ENCODE measurements around the gene RGS6. TPM values are rescaled to one million over a fixed set of nuclear protein-coding genes. Genes with fewer than 3 reads are reported as not detected.

RGS6 gene
- total RNA-seq, 1 donor from 2014 or later = 2.5 TPM

DNA sequence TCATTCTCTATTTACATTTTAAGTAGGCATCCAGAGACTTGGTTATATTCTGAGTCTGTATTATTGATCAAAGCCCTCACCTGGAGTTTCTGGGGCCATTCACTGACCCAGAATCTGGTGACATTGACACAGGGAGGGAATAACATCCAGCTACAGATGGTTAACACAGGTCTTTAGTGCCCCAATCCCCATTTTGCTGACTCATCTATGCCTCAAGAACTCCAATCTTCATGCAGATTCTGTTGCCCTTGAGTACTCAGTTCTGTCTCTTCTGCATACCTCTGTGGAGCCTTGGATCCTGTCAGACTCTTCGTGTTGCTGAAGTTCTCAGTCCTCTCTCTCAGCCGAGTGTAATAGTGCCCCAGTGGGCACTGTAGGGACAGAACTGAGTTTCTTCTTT lies 208.9 kb downstream of the RGS6 start:
- no peak for DNase-seq
- H3K9me3 Mint-ChIP-seq = peaks cover 4% of the 10 kb centered on the region
- H3K4me3 Mint-ChIP-seq = no peak overlapping the region
- intact Hi-C loops (cut with micrococcal nuclease) = no loop called here
- H3K27me3 Mint-ChIP-seq = peaks cover 4% of the 10 kb centered on the region
- no peaks in the 10 kb centered on the region for H3K36me3 Mint-ChIP-seq (ENCODE audit: low read depth)
- no peak overlapping the region for H3K27ac Mint-ChIP-seq
- no peaks in the 10 kb centered on the region for H3K4me1 Mint-ChIP-seq

DNA sequence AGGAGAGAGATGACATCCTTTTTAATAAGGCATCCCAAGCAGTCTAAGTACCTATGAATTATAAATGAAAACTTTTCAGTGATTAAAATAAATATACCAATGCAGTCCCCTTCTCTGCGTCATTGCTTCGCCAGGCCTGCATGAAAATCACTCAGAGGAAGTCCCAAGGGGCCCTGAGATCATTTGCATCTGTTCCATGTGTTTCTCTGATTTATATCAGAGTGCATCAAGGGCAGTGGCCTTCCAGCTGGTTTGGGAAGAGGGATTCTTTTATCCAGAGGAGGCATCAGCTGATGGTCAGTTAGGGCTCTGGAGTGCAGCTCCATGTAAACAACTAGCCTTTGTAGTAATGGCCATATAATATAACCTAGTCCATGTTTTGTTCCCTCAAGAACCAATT lies 210.1 kb downstream of the RGS6 start:
- H3K4me1 Mint-ChIP-seq = no peaks in the 10 kb centered on the region
- peaks cover 4% of the 10 kb centered on the region for H3K9me3 Mint-ChIP-seq
- intact Hi-C loops (cut with micrococcal nuclease) = no loop called here
- DNase-seq = no peak
- H3K27ac Mint-ChIP-seq = no peak overlapping the region
- H3K27me3 Mint-ChIP-seq = peaks cover 4% of the 10 kb centered on the region
- no peak overlapping the region for H3K4me3 Mint-ChIP-seq
- no peaks in the 10 kb centered on the region for H3K36me3 Mint-ChIP-seq (ENCODE audit: low read depth)

DNA sequence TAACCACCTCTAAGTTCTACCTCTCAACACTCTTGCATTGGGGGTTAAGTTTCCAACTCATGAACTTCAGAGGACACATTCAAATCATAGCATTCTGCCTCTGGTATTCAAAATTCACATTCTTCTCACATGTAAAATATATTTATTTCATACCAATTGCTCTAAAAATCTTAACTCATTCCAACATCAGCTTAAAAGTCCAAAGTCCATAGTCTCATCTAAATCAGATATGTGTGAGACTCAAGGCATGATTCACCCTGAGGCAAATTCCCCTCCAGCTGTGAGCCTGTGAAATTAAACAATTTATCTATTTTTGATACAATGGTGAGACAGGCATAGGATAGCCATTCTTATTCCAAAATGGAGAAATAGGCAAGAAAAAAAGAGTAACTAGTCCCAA lies 214.0 kb downstream of the RGS6 start:
- no peaks in the 10 kb centered on the region for H3K36me3 Mint-ChIP-seq (ENCODE audit: low read depth)
- no peak for DNase-seq

DNA sequence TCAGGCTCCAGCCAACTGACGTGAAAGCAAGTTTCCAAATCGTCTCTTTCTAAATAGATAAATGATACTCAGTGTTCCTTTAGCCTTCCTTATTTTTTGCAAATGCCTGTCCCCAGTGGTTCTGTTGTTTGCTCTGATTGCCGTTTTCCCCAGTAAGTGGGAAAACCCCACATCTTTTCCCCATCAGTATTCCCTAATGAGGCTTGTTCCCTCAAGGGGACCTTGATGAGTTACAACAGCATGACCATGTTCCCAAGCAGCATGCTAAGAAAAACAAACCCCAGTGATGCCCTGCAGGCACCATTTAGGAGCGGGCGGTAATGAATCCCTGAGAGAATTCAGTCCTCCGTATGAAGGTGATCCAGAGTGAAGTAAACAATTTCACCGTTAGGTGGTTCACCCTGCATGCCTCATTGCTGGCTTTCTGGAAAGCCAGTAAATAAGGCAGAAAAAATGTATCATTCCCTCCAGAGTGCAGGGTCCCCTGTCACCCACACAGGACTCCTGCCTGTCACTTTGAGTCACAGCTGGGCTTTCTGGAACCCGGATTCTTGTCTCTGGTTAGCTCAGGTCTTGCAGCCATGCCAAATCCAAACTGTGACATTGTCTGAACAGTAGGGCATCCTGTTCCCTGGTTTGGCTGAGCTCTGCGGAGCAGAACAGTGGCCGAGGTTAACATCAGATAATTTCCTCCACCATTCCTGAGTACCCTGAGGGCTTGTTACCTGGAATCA lies 222.6 kb downstream of the RGS6 start:
- DNase-seq = no peak
- H3K27ac Mint-ChIP-seq = no peak overlapping the region
- H3K4me3 Mint-ChIP-seq = no peak overlapping the region
- no peaks in the 10 kb centered on the region for H3K36me3 Mint-ChIP-seq (ENCODE audit: low read depth)
- intact Hi-C loops (cut with micrococcal nuclease) = no loop called here
- H3K9me3 Mint-ChIP-seq = peaks cover 4% of the 10 kb centered on the region
- H3K27me3 Mint-ChIP-seq = no peaks in the 10 kb centered on the region
- peaks cover 2% of the 10 kb centered on the region for H3K4me1 Mint-ChIP-seq

More for the DNA sequence above, 214.0 kb downstream of the RGS6 start:
- intact Hi-C loops (cut with micrococcal nuclease) = no loop called here
- H3K4me3 Mint-ChIP-seq = no peak overlapping the region
- no peaks in the 10 kb centered on the region for H3K4me1 Mint-ChIP-seq
- H3K27ac Mint-ChIP-seq = no peak overlapping the region
- peaks cover 4% of the 10 kb centered on the region for H3K27me3 Mint-ChIP-seq
- H3K9me3 Mint-ChIP-seq = peaks cover 3% of the 10 kb centered on the region

DNA sequence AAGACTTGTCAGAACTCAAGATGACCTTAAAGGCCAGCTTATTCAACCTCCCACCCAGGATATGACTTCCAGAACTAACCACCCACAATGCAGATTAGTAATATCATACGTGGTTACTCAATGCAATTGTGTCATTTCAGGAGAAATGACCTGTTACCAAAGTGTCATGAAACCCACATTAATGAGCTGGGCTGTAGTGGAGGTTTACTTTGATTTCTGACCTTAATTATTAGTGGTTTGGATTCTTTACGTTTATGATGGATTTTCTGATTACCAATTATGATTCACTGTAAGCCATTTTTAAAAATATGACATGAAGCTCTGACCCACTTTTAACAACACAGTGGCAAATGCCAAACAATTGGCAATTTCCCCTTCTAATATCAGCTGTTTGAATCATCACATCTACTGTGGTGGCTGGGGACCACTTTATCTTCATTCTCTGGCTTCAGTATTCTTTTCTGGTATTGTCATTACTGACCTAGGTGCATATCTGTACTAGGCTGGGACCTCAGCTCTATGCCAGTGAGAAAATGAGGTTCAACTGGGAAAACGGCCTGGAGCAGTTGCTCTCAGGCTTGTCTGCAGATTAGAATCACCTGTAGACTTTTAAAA lies 223.3 kb downstream of the RGS6 start:
- intact Hi-C loops (cut with micrococcal nuclease) = no loop called here
- Mint-ChIP-seq H3K9me3 (peaks cover 4% of the 10 kb centered on the region), H3K36me3 (ENCODE audit: low read depth) (no peaks in the 10 kb centered on the region), H3K27ac (no peak overlapping the region), H3K27me3 (no peaks in the 10 kb centered on the region), H3K4me1 (peaks cover 2% of the 10 kb centered on the region), H3K4me3 (no peak overlapping the region)
- DNase-seq = no peak

DNA sequence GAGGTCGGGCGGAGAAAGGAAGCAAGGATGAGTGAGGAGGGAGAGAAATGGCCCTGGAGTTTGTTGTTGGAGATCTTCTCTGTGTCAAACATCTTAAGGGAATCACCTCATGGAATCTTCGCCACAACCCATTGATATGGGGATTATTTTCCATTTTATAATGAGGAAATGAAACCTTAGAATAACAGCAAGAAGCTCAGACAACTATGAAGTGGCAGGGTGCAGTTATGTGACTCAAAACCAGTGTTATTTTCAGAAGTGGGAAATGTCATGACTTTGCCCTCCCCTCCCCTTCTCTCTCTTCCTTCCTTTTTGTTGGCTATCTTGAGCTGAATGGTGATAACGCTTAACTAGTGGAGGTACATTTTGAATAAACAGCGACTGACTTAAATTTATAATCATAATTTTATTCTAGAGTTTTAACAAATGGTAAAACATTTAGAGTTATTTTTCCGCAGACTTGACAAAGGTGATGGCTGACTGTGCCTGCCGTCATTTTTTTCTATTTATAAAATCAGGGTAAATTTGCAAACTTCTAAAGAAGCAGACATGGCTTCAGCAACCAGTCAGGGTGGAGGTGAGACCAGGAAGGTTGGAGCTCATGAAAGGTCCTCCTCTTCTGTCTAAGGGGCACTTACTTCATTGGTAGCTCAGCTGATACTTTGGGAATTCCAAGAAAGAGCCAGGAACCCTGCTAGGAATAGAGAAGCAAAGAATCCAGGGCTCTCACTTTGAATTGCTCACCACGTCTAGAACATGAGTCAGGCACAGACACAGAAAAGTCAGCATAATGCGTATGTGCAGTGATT lies 232.4 kb downstream of the RGS6 start:
- Mint-ChIP-seq H3K27ac (no peak overlapping the region), H3K4me3 (no peak overlapping the region), H3K4me1 (peaks cover 2% of the 10 kb centered on the region), H3K9me3 (no peaks in the 10 kb centered on the region), H3K27me3 (peaks cover 3% of the 10 kb centered on the region), H3K36me3 (ENCODE audit: low read depth) (no peaks in the 10 kb centered on the region)
- no peak for DNase-seq
- intact Hi-C loops (cut with micrococcal nuclease) = no loop called here

DNA sequence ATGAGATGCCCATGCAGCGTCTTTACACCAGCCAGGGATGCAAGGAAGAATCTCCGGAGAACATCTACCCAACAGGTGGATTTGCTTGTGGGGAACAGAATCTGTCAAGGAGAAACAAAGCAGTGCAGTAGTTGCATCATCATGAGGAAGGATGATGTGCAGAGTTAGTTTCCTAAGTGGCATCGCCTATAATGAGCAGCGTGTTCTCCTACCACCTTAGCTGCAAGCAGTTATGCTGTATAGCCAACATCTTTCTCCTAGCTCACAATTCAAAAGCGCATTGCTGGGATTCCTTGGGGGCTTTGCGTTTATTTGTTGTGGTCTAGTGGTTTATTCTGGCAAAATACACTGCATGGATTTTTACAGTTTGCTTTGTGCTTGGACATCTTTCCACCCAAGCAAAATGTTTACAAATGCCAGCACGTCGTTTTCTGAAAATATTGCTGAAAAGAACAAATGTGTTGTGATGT lies 233.0 kb downstream of the RGS6 start:
- no peak overlapping the region for H3K27ac Mint-ChIP-seq
- H3K4me3 Mint-ChIP-seq = no peak overlapping the region
- intact Hi-C loops (cut with micrococcal nuclease) = no loop called here
- no peaks in the 10 kb centered on the region for H3K9me3 Mint-ChIP-seq
- H3K36me3 Mint-ChIP-seq (ENCODE audit: low read depth) = no peaks in the 10 kb centered on the region
- H3K4me1 Mint-ChIP-seq = peaks cover 2% of the 10 kb centered on the region
- DNase-seq = no peak
- peaks cover 3% of the 10 kb centered on the region for H3K27me3 Mint-ChIP-seq

DNA sequence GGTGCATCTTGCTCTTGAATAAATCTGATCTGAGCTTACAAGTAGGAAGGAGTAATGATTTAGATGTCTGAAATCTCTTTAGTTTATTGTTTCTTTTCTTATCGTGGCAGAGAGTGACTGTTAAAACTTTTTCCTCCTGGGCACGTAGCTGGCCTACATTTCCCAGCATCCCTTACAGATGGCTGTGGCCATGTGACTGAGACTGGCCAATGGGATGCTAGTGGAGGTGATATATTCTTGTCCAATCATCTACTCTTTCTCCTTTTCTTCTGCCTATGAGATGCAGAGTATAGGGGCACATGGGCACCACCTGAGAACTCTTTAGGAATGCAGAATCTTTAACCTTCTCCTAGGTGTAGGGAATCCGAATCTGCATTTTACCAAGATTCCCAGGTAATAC lies 237.3 kb downstream of the RGS6 start:
- DNase-seq = no peak
- intact Hi-C loops (cut with micrococcal nuclease) = no loop called here
- H3K27me3 Mint-ChIP-seq = peaks cover 9% of the 10 kb centered on the region
- H3K4me1 Mint-ChIP-seq = peaks cover under 1% of the 10 kb centered on the region
- H3K27ac Mint-ChIP-seq = no peak overlapping the region
- no peaks in the 10 kb centered on the region for H3K9me3 Mint-ChIP-seq
- no peaks in the 10 kb centered on the region for H3K36me3 Mint-ChIP-seq (ENCODE audit: low read depth)
- H3K4me3 Mint-ChIP-seq = no peak overlapping the region

DNA sequence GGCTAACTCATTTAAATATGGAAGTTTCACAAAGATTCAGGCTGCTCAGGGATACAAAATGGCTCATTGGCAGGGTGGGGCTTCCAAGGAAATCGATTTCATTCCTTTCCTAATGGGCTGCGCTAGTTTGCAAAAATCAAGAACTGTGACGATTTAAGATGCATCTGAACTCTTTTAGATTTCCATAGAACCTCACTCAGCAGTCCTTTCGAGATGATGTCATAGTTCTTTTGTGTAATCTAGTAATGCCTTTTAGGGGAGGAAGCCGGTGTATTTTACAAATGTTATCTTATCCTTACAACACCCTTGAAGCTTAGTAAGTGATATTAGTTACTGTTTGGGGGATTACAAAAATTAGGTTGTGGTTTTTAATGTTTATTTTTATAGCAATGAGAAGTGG lies 239.8 kb downstream of the RGS6 start:
- intact Hi-C loops (cut with micrococcal nuclease) = no loop called here
- Mint-ChIP-seq H3K9me3 (no peaks in the 10 kb centered on the region), H3K4me3 (no peak overlapping the region), H3K27me3 (peaks cover 9% of the 10 kb centered on the region), H3K4me1 (no peaks in the 10 kb centered on the region), H3K36me3 (ENCODE audit: low read depth) (no peaks in the 10 kb centered on the region), H3K27ac (no peak overlapping the region)
- no peak for DNase-seq

DNA sequence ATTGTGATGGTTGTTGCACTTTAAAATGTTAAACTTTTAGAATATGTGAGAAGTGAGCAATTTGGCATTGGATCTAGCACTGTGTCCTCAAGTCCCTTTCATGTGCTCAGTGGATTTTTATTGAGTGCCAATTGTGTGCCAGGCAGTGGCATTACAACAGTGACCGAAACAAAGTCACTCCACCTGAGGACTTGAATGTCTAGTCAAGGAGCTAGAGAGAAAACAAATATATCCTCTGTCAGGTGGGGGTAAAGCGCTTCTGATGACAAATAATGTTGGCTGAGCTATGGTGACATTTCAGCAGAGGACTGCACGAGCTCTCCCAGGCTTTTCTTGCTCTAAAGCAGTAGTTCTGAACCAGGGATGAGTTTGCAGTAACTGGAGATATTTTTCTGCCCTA lies 240.4 kb downstream of the RGS6 start:
- H3K27me3 Mint-ChIP-seq = peaks cover 9% of the 10 kb centered on the region
- no peaks in the 10 kb centered on the region for H3K9me3 Mint-ChIP-seq
- no peaks in the 10 kb centered on the region for H3K36me3 Mint-ChIP-seq (ENCODE audit: low read depth)
- intact Hi-C loops (cut with micrococcal nuclease) = no loop called here
- H3K4me1 Mint-ChIP-seq = no peaks in the 10 kb centered on the region
- H3K27ac Mint-ChIP-seq = no peak overlapping the region
- DNase-seq = no peak
- H3K4me3 Mint-ChIP-seq = no peak overlapping the region

DNA sequence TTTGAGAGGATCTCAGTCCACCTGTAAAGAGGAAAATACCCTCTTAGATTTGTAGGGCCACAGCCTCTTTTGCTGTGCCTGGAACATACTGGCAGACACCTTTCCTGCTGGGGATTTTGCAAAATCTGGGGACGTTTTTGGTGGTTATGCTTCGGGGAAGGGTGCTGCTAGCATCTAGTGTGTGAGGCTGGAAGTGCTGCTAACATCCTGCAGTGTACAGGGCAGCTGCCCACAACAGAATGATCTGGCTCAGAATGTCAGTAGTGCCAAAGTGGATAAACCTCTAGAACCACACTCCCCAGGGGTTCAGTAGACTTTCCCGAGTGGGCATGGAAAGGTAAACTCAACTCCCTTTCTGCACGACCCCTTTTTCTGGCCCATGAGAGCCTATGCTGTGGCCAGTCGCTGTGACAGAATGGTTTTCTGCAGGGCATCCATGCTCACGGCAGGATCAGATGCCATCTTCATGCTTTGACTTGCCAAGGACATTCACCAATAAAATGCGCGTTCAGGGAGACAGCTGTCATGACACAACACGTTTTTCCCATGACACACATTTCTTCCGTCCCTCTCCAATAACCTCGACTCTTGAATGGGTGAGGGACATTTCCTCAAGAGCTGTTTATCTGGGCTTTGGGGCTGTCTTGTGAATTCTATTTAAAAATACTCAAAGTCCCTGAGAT lies 240.9 kb downstream of the RGS6 start:
- Mint-ChIP-seq H3K9me3 (peaks cover under 1% of the 10 kb centered on the region), H3K27ac (no peak overlapping the region), H3K4me3 (no peak overlapping the region), H3K36me3 (ENCODE audit: low read depth) (no peaks in the 10 kb centered on the region), H3K27me3 (peaks cover 9% of the 10 kb centered on the region), H3K4me1 (no peaks in the 10 kb centered on the region)
- no peak for DNase-seq
- intact Hi-C loops (cut with micrococcal nuclease) = no loop called here

DNA sequence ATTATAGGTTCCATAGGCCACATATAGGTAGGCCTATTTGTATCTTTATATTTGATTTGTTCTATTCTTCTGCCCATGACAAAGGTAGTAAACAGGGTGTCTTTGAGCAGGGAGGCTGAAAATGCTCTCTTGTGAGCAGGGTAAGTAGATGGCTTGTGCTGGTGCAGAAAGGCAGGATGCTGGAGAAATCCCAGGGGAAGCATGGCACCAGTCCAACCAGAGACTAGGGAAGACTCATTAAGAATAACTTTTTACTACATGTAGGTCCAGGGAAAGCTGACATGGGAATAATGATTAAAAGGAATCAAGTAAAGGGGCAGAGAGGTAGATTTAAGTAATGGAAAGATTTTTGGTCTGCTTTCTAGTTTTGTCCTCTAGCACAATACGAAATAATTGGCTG lies 245.0 kb downstream of the RGS6 start:
- no peaks in the 10 kb centered on the region for H3K4me1 Mint-ChIP-seq
- intact Hi-C loops (cut with micrococcal nuclease) = no loop called here
- no peak overlapping the region for H3K27ac Mint-ChIP-seq
- H3K9me3 Mint-ChIP-seq = peaks cover 10% of the 10 kb centered on the region
- no peaks in the 10 kb centered on the region for H3K36me3 Mint-ChIP-seq (ENCODE audit: low read depth)
- no peak for DNase-seq
- peaks cover 2% of the 10 kb centered on the region for H3K27me3 Mint-ChIP-seq
- H3K4me3 Mint-ChIP-seq = no peak overlapping the region

DNA sequence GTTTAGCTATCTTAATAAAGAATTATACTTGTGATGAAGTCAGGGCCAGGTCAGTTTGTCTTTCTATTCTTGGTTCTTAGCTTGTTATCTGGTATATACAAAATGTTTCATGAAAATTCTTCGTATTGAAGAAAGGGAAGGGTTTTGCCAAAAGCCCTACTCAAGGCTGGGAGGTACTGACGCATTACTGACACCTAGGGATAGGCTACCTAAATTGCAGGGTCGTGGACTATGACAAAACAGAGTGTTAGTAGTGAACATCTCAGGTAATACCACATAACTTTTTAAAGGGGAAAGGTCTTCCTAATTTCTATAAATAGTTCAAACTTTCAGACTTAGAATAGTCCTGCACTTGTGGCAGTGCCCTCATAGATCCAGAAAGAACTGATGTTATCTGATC lies 246.3 kb downstream of the RGS6 start:
- Mint-ChIP-seq H3K4me1 (no peaks in the 10 kb centered on the region), H3K27me3 (no peaks in the 10 kb centered on the region), H3K4me3 (no peak overlapping the region), H3K9me3 (peaks cover 10% of the 10 kb centered on the region), H3K36me3 (ENCODE audit: low read depth) (no peaks in the 10 kb centered on the region), H3K27ac (no peak overlapping the region)
- DNase-seq = no peak
- intact Hi-C loops (cut with micrococcal nuclease) = no loop called here

All from activated CD4-positive, alpha-beta T cell treated with anti-CD3 and anti-CD28 coated beads, Interleukin-2, amount 10 ng/mL, durations not matched to agents 24 days and 14 days (primary cell).